HG03460 (cell line): ENCODE data around the gene ZNF581.

ENCODE experiments used
- ATAC-seq: cut with Tn5 transposase; IDR thresholded peaks from one replicate; pipeline ENCODE4 v1.9.1; 2021; ENCODE audit not compliant: unreplicated experiment

Gene ZNF581

DNA sequence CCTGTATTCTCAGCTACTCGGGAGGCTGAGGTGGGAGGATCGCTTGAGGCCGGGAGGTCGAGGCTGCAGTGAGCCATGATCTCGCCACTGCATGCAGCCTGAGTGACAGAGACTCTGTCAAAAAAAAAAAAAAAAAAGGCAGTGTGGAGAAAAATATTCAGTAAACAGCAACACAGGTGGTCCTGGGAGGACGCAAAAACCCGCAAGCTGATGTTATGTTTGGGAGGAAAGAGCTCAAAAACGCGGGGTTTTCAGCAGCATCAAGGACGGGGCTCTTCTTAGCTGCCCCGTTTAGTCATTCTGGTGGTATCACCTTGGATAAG is 18.5 kb upstream of the ZNF581 start:
- no peak for ATAC-seq

DNA sequence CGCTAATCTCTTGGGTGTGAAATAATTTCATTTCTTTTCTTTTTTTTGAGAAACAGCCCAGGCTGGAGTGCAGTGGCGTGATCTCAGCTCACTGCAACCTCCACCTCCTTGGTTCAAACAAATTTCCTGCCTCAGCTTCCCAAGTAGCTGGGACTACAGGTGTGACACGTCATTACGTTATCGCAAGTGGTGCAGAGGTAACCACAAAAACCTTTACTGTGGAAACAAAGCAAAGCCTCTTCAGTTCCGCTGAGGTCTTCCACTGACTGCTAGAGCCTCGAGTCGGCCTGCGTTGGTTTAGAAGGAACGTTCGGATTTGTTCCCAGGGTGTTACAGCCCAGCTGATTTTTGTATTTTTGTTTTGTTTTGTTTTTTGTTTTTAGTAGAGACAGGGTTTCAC is 17.1 kb upstream of the ZNF581 start:
- no peak for ATAC-seq

DNA sequence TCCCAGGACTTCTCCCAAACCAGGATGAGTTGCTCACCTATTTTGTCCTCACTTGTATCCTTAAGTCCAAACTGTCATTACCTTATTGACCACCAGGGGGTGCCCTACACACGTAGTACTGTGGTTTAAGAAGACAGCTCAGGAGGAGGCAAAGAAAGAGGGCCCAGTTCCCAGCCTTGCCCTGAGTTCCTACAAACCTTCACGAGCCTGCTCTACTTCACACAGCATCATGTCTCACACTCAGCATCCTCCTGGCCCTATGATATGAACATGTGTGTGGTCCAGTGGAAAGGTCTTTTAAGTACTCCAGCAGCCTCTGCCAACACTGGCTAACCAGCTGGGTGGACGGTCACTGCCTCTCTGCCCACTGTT is 11.0 kb upstream of the ZNF581 start:
- peak; percentile 53 for ATAC-seq

DNA sequence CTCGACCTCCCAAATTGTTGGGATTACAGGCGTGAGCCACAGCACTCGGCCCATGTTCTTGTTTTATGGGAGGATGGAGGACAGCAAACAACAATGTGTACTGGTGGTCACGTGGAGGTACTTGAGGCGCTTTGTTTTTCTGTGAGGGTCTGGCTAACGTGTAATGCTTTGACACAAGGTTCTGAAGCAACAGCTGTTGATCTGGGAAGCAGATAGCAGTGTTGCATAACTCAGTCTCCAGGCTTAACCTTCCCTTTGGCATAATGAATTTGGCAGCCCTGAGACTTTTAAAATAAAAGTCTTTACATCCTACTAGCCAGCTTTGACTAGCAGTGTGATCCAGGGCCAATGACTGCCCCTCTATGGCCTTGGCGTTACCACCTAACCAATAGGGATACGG is 9.6 kb upstream of the ZNF581 start:
- no peak for ATAC-seq

DNA sequence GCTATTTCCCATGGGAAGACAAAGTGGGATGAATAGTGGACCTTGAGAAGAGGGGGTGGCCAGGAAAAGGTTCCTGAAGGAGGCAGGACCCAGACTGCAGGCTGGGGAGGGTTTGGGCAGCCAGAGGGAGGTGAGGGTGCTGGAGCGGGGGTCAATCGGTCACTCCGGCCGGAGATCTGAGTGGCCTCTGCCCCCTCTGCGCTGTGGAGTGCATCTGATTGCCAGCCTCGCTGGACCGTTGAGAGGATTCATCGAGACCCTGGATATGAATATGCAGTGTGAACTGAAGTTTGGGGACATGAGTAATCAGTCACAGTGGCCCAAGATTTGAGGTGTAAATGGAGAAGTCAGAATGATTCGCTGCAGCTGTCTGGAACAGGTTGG is 8.1 kb upstream of the ZNF581 start:
- no peak for ATAC-seq

DNA sequence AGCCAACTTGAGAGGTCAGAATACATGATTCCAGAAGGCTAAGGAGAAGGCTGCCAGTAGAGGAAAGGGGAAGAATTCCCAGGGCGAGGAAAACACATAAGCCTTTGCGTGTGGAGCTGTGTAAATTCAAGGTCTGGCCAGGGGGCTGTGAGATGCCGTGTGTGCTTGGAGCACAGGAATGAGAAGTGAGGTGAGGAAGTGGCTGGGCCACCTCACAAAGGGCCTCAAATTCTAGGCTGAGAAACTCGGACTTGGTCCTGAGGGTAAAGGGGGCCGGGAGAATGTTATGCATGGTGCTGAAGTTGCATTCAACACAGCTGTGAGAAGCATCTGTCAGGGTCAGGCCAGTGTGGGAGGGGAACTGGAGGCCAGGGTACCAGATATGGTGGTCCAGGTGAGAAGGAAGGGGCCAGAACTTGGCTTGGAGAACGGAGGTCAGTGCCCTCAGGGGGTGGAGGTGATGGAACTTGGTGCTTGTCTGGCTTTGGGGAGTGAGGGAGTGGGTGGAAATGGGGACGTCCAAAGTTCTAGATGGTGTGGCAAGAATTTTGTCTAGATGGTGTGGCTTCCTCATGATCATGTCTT is 7.5 kb upstream of the ZNF581 start:
- ATAC-seq, result no peak

DNA sequence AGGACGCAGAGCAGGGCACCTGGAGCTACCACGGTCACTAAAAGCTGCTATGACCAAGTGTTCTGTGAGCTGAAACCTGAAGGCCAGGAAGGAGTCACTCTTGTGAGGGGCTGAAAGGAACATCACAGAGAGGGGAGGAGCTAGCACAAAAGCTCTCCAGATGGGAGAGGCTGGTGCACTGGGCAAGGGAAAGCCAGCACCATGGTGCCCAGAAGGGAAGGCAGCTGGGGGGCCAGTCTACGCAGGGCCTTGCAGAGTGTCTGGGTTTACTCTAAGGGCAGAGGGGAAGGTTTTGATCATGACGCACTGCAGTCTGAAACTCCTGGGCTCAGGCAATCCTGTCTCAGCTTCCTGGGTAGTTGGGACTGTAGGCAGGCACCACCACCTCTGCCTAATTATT is 6.7 kb upstream of the ZNF581 start:
- ATAC-seq, result no peak

DNA sequence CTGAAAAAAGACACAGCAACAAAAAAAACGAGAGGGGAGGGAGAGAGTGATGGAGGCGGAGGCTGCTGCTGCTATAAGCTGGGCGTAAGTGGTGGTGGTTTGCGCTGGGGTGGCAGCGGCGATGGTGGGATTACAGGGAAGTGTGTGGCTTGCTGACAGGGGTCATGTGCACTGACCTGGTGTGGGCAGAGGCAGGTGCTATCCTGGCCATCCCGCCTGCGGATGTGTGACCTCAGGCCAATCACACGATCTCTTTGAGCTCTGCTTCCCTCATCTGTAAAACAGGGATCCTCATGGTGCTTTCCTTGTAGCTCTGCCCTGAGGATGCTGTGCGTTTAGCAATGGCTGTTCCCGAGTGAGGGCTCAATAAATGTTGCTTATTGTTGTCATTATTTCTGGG is 5.9 kb upstream of the ZNF581 start:
- no peak for ATAC-seq

DNA sequence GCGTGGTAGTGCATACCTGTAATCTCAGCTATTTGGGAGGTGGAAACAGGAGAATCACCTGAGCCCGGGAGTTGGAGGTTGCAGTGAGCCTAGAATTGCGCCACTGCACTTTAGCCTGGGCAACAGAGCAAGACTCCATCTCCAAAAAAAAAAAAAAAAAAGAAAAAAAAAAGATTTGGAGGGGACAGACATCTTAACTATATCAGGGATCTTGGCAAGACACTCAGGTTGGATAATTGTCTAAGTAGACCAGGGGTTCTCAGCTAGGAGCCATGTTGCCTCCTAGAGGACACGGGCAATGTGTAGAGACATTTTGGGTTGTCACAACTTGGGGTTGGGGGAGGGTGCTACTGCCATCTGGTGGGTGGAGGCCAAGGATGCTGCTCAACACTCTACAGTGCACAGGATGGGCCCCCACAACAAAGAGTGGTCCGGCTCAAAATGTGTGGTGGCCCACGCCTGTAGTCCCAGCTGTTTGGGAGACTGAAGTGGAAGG is 4.5 kb upstream of the ZNF581 start:
- no peak for ATAC-seq

DNA sequence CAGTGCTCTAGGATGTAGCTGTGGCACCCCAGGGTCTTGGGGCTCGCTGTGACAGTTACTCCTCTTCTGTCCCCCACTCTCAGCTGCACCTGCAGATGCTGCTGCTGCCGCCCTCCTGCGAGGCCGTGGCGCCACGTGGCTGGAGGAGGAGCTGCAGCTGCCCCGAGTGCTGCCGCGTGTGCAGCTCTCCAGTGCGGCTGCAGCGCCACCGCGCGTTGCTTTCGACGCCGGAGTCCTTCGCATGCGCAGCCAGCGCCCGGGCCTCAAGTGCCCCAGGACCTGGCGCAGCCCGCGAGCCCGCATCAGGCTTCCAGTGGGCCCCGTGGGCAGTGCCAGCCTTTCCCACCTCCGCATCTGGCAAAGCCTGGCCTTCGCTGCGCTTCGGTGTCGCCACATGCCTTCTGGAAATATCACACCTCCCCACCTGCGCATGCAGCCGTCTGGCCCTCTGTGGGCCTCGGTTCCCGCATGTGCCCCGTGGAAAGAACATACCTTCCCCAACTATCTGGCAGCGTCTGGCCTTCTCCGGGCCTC is 3.3 kb upstream of the ZNF581 start:
- no peak for ATAC-seq

DNA sequence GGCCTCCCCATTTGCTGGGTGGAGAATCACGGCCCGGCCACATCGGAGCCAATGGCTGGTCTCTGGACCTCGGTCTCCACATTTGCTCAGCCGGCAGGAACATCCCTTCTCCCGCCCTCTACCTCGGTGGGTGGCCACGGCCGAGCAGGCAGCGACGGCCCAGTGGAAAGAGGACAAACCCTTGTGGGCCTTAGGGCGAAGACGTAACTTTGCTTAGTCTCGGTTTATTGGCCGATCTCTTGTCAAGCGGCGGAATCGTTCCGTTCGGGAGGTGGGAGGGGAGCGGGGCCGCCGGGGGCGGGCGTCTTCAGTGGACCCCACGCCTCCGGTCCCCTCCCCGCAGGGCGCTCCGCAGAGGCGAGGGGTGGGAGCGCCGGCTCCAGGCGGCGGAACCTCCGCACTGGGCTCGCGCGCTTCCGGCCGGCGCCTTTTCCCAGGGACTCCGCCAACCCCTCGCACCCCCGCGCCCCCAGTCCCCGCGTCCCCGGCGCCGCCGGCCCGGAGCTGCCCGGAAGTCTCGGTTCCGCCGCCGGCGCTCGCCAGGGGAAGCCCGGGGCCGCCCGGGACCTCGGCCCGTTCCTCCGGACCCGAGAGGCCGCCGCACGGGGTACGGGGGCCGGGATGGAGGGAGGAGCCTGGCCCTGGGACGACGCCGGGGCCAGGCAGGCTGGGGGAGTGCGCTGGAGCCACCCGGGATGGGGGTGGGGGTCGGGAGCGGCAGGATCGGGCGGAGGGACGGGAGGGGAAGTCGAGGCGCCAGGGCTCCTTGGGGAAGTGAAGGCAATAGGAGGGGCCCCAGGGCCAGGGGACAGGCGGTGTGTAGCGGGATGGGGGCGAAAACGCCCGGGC is 2.6 kb upstream of the ZNF581 start, which contains the start of gene ZNF580:
TSS of gene ZNF580 (plus strand) at position 426 of the 849 bp plus-strand sequence. CDS start 1,507 bp downstream, outside the sequence.
- ATAC-seq, result peak; percentile 29

DNA sequence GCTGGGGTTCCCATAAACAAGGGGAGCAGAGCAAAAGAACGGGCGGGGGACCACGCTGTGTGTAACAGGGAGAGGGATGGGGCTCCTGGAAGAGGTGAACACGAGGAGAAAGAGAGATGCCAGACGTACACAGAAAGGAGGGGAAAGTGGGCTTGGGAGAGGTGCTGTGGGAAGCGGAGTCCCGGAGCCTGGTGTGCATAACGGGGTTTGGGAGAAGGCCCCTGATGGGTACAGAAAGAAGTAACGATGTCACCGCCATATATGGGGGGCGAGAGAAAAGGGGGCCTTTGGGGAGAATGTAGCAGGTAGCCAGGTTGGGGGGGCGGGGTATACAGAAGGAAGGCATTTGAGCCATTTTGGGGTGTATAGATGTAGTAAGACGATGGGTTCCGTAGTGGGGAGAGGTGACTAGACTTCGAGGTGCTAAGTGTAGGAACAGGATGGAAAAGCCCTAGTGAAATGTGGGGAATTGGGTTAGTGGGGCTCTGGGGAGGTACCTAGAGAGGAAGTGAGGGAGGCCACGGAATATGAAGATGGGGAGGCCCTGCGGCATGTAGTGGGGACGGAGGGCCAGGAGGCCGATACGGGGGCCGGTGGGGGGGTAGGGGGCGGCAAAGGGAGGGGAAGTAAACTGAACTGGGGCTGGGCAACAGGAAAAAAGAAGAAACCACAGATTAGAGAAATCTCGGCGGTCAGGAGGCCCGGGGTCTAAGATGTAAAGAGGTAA is 1.9 kb upstream of the ZNF581 start:
- no peak for ATAC-seq

DNA sequence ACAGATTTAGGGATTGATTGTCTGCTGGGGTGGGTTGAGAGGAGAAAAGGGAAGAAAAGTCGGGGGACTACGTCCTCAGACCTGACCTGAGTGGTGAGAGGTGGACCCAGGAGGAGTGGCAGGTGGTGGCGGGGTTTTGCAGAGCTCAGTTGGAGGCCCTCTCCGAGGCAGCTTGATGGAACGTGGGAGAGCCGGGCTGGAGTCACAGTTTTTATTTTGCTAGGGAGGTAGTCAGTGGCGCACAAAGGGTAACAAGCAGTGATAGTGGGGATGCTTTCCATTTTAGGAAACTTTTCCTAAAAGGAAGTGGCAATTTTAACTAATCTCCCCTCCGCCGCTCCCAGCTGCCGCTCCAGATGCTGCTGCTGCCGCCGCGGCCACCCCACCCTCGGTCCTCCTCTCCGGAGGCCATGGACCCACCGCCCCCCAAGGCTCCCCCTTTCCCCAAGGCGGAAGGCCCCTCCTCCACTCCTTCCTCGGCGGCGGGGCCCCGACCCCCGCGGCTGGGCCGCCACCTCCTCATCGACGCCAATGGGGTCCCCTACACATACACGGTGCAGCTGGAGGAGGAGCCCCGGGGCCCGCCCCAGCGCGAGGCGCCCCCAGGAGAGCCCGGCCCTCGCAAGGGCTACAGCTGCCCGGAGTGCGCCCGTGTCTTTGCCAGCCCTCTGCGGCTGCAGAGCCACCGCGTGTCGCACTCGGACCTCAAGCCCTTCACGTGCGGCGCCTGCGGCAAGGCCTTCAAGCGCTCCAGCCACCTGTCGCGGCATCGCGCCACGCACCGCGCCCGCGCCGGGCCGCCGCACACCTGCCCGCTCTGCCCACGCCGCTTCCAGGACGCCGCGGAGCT is 1.1 kb upstream of the ZNF581 start:
- no peak for ATAC-seq

DNA sequence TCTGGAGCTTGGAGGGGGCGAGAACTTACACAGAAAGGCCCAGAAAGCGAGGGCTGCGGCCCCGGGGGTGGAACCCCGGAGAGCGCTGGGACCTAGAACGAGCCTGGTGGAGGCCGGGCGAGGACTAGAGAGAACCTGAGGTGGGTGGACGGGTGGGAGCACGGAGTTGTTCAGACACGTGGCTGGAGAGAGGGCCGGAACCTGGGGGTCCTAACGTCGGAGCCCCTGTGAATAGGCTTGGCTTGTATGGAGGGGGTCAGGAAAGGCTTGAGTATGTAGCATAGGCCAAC is 383 bp downstream of the ZNF581 start:
- ATAC-seq, result no peak

DNA sequence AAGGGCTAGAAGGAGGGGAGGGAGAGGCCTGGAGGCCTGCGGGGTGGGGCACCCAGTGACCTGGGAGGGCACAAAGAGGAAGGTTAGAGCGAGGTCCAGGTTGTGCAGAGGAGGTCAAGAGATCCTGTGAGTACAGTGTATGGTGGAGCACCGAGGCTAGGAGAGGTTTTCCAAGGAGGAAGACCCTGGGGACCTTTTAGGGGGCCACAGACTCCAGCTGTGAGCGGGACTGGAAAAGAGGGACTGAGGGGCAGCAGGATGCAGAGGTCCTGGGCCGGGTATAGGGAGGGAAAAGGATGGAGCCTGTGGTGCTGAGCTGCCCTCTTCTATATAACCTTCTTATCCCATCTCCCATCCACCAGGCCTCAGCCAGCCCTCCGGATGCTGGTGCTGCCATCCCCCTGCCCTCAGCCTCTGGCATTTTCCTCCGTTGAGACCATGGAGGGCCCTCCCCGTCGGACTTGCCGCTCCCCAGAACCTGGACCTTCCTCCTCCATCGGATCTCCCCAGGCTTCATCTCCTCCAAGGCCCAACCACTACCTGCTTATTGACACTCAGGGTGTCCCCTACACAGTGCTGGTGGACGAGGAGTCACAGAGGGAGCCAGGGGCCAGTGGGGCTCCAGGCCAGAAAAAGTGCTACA is 863 bp downstream of the ZNF581 start:
- ATAC-seq, result no peak

DNA sequence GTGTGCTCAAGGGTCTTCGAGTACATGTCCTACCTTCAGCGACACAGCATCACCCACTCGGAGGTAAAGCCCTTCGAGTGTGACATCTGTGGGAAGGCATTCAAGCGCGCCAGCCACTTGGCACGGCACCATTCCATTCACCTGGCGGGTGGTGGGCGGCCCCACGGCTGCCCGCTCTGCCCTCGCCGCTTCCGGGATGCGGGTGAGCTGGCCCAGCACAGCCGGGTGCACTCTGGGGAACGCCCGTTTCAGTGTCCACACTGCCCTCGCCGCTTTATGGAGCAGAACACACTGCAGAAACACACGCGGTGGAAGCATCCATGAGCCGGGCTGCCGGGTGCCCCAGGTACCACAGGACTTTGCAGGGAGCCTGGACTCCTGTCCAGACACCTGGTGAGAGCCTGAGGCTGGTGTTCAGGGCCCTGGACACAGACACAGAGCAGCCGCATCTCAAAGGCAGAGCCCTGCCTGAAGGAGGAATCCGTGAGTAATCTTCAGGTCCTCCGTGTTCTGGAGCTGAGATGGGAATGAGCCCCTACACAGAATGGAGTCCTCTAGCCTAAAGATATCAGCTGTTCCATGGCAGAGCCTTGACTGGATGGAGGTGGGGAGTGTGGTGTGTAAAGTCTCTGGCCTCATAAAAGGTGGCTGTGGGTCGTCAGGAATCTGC is 1.5 kb downstream of the ZNF581 start:
- no peak for ATAC-seq

DNA sequence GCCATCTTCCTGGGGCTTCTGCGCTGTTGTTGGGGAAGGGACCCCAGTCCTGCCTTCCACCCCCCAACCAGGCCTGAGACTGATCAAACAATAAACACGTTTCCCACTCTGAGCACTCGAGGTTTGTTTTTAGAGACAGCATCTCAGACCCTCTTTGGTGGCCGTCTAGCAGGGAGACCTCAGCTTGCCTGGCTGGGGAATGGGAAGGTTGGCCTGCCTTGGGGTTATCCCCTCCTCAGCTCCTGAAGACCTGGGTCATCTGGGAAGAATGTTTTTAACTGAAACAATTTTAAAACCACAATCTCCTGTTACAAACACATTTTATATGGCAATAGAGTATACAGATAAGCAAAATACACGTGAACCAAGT is 2.0 kb downstream of the ZNF581 start:
- ATAC-seq, result no peak

DNA sequence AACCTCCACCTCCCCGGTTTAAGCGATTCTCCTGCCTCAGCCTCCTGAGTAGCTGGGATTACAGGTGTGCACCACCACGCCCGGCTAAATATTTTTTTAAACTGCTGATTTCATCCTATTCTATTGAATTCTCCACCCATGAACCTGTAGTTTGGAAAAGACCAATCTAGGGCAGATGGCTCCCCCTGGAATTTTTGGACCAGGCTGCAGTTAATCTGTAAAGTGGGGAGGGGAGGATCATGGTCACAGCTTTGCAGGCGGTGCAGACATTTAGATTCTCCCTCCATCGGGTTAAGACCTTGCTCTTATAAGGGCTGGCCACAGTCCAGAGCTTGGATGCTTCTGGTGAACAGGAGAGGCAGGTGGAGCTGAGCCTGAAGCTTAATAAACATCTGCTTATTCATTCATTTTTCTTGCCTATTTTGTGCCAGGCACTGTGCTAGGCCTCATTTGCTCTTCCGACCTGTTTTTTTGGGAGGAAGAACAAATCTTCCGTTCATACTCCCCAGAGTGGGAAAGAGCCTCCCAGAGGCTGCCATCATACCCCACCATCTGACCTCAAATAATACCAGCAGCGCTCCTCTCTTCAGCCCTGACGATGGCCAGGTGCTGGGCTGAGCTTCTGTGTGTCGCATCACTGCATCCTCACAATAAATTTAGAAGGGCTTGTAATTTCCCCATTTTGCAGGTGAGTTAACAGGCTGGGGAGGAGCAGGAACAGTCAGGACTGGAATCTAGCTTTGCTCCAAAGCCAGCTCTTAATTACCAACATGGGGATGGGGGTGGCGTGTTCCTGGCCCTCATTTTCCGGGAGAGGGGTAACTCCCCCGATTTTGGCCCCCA is 3.7 kb downstream of the ZNF581 start:
- no peak for ATAC-seq
